Fibroblast of skin of right biceps (primary cell): ENCODE data around the gene KCNA5.

Experiments
- DNase-seq: peaks from one replicate; pipeline ENCODE4 v3.0.0-alpha.2; 2013

The KCNA5 gene

GRCh38 chr12:5043589-5044419 lies at the start of gene KCNA5:
TSS of gene KCNA5 (plus strand) at chr12:5043879. CDS start at chr12:5044148, 269 bp downstream.
- DNase-seq: no peak

GRCh38 chr12:4994622-4995021 lies 49.1 kb upstream of the KCNA5 start:
- no peak for DNase-seq

GRCh38 chr12:4996714-4997113 lies 47.0 kb upstream of the KCNA5 start:
- no peak for DNase-seq

- DNase-seq: peak; percentile 98
These were observed 45.7 kb upstream of the KCNA5 start for GRCh38 chr12:4997939-4998338.

GRCh38 chr12:5000204-5000603 lies 43.5 kb upstream of the KCNA5 start:
- DNase-seq: no peak

GRCh38 chr12:5000658-5001385 lies 42.9 kb upstream of the KCNA5 start:
- DNase-seq: no peak

- DNase-seq: peak; percentile 65
These were observed 40.5 kb upstream of the KCNA5 start for GRCh38 chr12:5003025-5003666.

- no peak for DNase-seq
These were observed 35.0 kb upstream of the KCNA5 start for GRCh38 chr12:5008661-5009060.

GRCh38 chr12:5010151-5010550 lies 33.5 kb upstream of the KCNA5 start:
- DNase-seq: no peak

- no peak for DNase-seq
These were observed 31.3 kb upstream of the KCNA5 start for GRCh38 chr12:5012337-5012736.

GRCh38 chr12:5013266-5013730 lies 30.4 kb upstream of the KCNA5 start:
- peak; percentile 39 for DNase-seq

- peak; percentile 39 for DNase-seq
These were observed 29.4 kb upstream of the KCNA5 start for GRCh38 chr12:5014269-5014668.

- no peak for DNase-seq
These were observed 27.8 kb upstream of the KCNA5 start for GRCh38 chr12:5015711-5016492.

GRCh38 chr12:5016526-5016925 lies 27.2 kb upstream of the KCNA5 start:
- no peak for DNase-seq

- no peak for DNase-seq
These were observed 25.9 kb upstream of the KCNA5 start for GRCh38 chr12:5017638-5018348.

GRCh38 chr12:5018677-5019076 lies 25.0 kb upstream of the KCNA5 start:
- DNase-seq: no peak

- DNase-seq: no peak
These were observed 21.7 kb upstream of the KCNA5 start for GRCh38 chr12:5022025-5022424.

- DNase-seq: peak; percentile 48
These were observed 21.1 kb upstream of the KCNA5 start for GRCh38 chr12:5022465-5023061.

- DNase-seq: no peak
These were observed 19.8 kb upstream of the KCNA5 start for GRCh38 chr12:5023842-5024241.

- no peak for DNase-seq
These were observed 17.2 kb upstream of the KCNA5 start for GRCh38 chr12:5026342-5026938.
